SJSA1 (cell line): Measurements from ENCODE around the gene HBS1L. TPM values are rescaled to one million over a fixed set of nuclear protein-coding genes. Genes with fewer than 3 reads are reported as not detected.

Source experiments
- total RNA-seq: library from RNA; depleted of rRNA; stranded (reverse); fragments of >200 nt; shearing (Covaris generic); gene quantifications from 2 replicates; pipeline ENCODE4 v1.2.3, GENCODE V29; 2014; rRNA removed

HBS1L gene
- total RNA-seq, 1 experiment from 2014 or later: 154 TPM

Other genes starting within 250 kb of the HBS1L start
- gene ALDH8A1, start 104.7 kb downstream of the HBS1L start, total RNA-seq: not detected in 2 replicates
- 0.16 TPM in 1 of 2 replicates, not detected in the other for gene MYB, start 126.5 kb upstream of the HBS1L start, total RNA-seq